H9 (cell line): ENCODE data around the gene ATP6V1G2. TPM values are rescaled to one million over a fixed set of nuclear protein-coding genes. Genes with fewer than 3 reads are reported as not detected.

ENCODE experiments used
- DNase-seq: peaks from one replicate; pipeline ENCODE4 v3.0.0-alpha.2; 2017
- H2AFZ ChIP-seq: one replicate; pipeline ENCODE4 v1.6.1; 2013; ENCODE audit warnings: mild to moderate bottlenecking, low read length, control low read depth, moderate library complexity
- H2AK5ac ChIP-seq: 2 replicates; pipeline ENCODE4 v1.6.1; 2013; ENCODE audit warnings: low read length, control low read depth, mixed read lengths; ENCODE audit not compliant: insufficient read length
- H2BK120ac ChIP-seq: one replicate; pipeline ENCODE4 v1.6.1; 2013; ENCODE audit warnings: low read depth, mild to moderate bottlenecking, low read length, control low read depth, inconsistent platforms; ENCODE audit not compliant: poor library complexity, severe bottlenecking
- H2BK12ac ChIP-seq: 2 replicates; pipeline ENCODE4 v1.6.1; 2013; ENCODE audit warnings: low read length, control low read depth, mixed read lengths, low read depth; ENCODE audit not compliant: insufficient read length
- H2BK15ac ChIP-seq: 2 replicates; pipeline ENCODE4 v1.6.1; 2013; ENCODE audit warnings: low read depth, low read length, control low read depth
- H2BK20ac ChIP-seq: one replicate; pipeline ENCODE4 v1.6.1; 2013; ENCODE audit warnings: low read depth, mild to moderate bottlenecking, low read length, control low read depth, inconsistent platforms; ENCODE audit not compliant: poor library complexity, severe bottlenecking
- H2BK5ac ChIP-seq: 2 replicates; pipeline ENCODE4 v1.6.1; 2013; ENCODE audit warnings: low read length, control low read depth, mixed read lengths; ENCODE audit not compliant: insufficient read length
- H3K14ac ChIP-seq: 2 replicates; pipeline ENCODE4 v1.6.1; 2013; ENCODE audit warnings: low read length, control low read depth; ENCODE audit not compliant: insufficient read depth
- H3K18ac ChIP-seq: 2 replicates; pipeline ENCODE4 v1.6.1; 2013; ENCODE audit warnings: low read depth, mild to moderate bottlenecking, mixed read lengths, low read length, control low read depth; ENCODE audit not compliant: insufficient read length
- H3K23ac ChIP-seq: 2 replicates; pipeline ENCODE4 v1.6.1; 2013; ENCODE audit warnings: low read length, control low read depth, mixed read lengths, low read depth; ENCODE audit not compliant: insufficient read length
- H3K23me2 ChIP-seq: 2 replicates; pipeline ENCODE4 v1.6.1; 2013; ENCODE audit warnings: low read depth, mild to moderate bottlenecking, mixed read lengths, low read length, control low read depth; ENCODE audit not compliant: insufficient read length, poor library complexity, severe bottlenecking
- H3K27ac ChIP-seq: 2 replicates; pipeline ENCODE4 v1.5.1; 2013; ENCODE audit warnings: low read length, control low read depth, mixed read lengths, low read depth; ENCODE audit not compliant: insufficient read length
- H3K27me3 ChIP-seq: 2 replicates; pipeline ENCODE4 v1.6.1; 2013; ENCODE audit warnings: low read length, control low read depth, inconsistent platforms; ENCODE audit not compliant: insufficient read depth
- H3K4ac ChIP-seq: 2 replicates; pipeline ENCODE4 v1.6.1; 2013; ENCODE audit warnings: low read depth, mild to moderate bottlenecking, control low read depth, inconsistent platforms, low read length, moderate library complexity
- H3K4me1 ChIP-seq: 2 replicates; pipeline ENCODE4 v1.6.1; 2013; ENCODE audit warnings: low read length, control low read depth, inconsistent platforms; ENCODE audit not compliant: insufficient read depth
- H3K4me2 ChIP-seq: 2 replicates; pipeline ENCODE4 v1.6.1; 2013; ENCODE audit warnings: low read length, control low read depth, mixed read lengths; ENCODE audit not compliant: insufficient read length, insufficient read depth
- H3K56ac ChIP-seq: 2 replicates; pipeline ENCODE4 v1.6.1; 2013; ENCODE audit warnings: low read depth, mild to moderate bottlenecking, mixed read lengths, low read length, control low read depth; ENCODE audit not compliant: insufficient read length
- H3K79me1 ChIP-seq: 2 replicates; pipeline ENCODE4 v1.6.1; 2013; ENCODE audit warnings: low read depth, mild to moderate bottlenecking, moderate library complexity, low read length, control low read depth, inconsistent platforms; ENCODE audit not compliant: insufficient read depth, poor library complexity, severe bottlenecking
- H3K79me2 ChIP-seq: 2 replicates; pipeline ENCODE4 v1.6.1; 2013; ENCODE audit warnings: low read length, control low read depth, inconsistent platforms; ENCODE audit not compliant: insufficient read depth
- H3K9ac ChIP-seq: 2 replicates; pipeline ENCODE4 v1.6.1; 2013; ENCODE audit warnings: low read length, control low read depth, mixed read lengths; ENCODE audit not compliant: insufficient read length; ENCODE audit errors: extremely low read depth
- H3K9me3 ChIP-seq: one replicate; pipeline ENCODE4 v1.6.1; 2013; ENCODE audit warnings: low read depth, low read length, inconsistent platforms; ENCODE audit not compliant: control insufficient read depth
- H3T11ph ChIP-seq: one replicate; pipeline ENCODE4 v1.6.1; 2013; ENCODE audit warnings: mild to moderate bottlenecking, low read length, control low read depth, inconsistent platforms
- H4K20me1 ChIP-seq: one replicate; pipeline ENCODE4 v1.6.1; 2013; ENCODE audit not compliant: control insufficient read depth, insufficient read length, insufficient read depth
- H4K5ac ChIP-seq: 2 replicates; pipeline ENCODE4 v1.6.1; 2013; ENCODE audit warnings: low read depth, mild to moderate bottlenecking, mixed read lengths, low read length, control low read depth; ENCODE audit not compliant: insufficient read length
- H4K8ac ChIP-seq: replicated peaks from 2 replicates; pipeline ENCODE4 v1.6.1; 2013; ENCODE audit warnings: low read length, control low read depth, mixed read lengths, low read depth; ENCODE audit not compliant: insufficient read length
- H4K91ac ChIP-seq: 2 replicates; pipeline ENCODE4 v1.6.1; 2013; ENCODE audit warnings: low read depth, mild to moderate bottlenecking, moderate library complexity, mixed read lengths, low read length, control low read depth; ENCODE audit not compliant: insufficient read length
- H3K27ac Mint-ChIP-seq, 3 experiments: 2 replicates in 2 of 3; 3 replicates in 1 of 3; pipeline ENCODE4 v1.8.0; 2020 to 2021; ENCODE audit warnings: mixed read lengths in 3 of 3, mild to moderate bottlenecking in 1 of 3, moderate library complexity in 1 of 3
- H3K27me3 Mint-ChIP-seq: 2 replicates; pipeline ENCODE4 v1.8.0; 2021; ENCODE audit warnings: low read depth, mild to moderate bottlenecking, moderate library complexity, mixed read lengths
- H3K36me3 Mint-ChIP-seq, 3 experiments: 2 replicates in 2 of 3; 3 replicates in 1 of 3; pipeline ENCODE4 v1.8.0; 2020 to 2021; ENCODE audit warnings: low read depth in 3 of 3, mixed read lengths in 3 of 3; ENCODE audit not compliant: insufficient read depth in 1 of 3
- H3K4me1 Mint-ChIP-seq, 2 experiments: 2 replicates each; pipeline ENCODE4 v1.8.0; 2020; ENCODE audit warnings: mixed read lengths in 2 of 2
- H3K4me3 Mint-ChIP-seq, 2 experiments: 2 replicates in 1 of 2; 3 replicates in 1 of 2; pipeline ENCODE4 v1.8.0; 2020 to 2021; ENCODE audit warnings: mild to moderate bottlenecking in 2 of 2, mixed read lengths in 2 of 2, moderate library complexity in 1 of 2
- H3K9me3 Mint-ChIP-seq, 2 experiments: 2 replicates in 1 of 2; 3 replicates in 1 of 2; pipeline ENCODE4 v1.8.0; 2020; ENCODE audit warnings: mild to moderate bottlenecking in 2 of 2, mixed read lengths in 2 of 2, moderate library complexity in 1 of 2
- WGBS: extraction: QIAGEN DNeasy Blood & Tissue Kit; methylation state at CpG from one replicate; pipeline ENCODE4 v1.1.7; 2013; ENCODE audit warnings: missing lambda C conversion rate, low lambda C conversion rate, mixed read lengths; ENCODE audit not compliant: insufficient read length; ENCODE audit errors: extremely low coverage; 5-methylcytosine and 5-hydroxymethylcytosine counted together
- total RNA-seq: library from RNA; stranded (reverse); gene quantifications from 2 replicates; pipeline ENCODE4 v1.2.1, GENCODE V29; 2021
- TF ChIP-seq, protein P1 (sequence below): fragments of 200-600 bp; sonication (generic); conservative IDR thresholded peaks from 3 replicates; pipeline ENCODE4 v1.8.0; 2021; ENCODE audit warnings: antibody characterized with exemption, mild to moderate bottlenecking

ATP6V1G2 gene
- total RNA-seq, 1 experiment from 2014 or later = 3.8 TPM

DNA sequence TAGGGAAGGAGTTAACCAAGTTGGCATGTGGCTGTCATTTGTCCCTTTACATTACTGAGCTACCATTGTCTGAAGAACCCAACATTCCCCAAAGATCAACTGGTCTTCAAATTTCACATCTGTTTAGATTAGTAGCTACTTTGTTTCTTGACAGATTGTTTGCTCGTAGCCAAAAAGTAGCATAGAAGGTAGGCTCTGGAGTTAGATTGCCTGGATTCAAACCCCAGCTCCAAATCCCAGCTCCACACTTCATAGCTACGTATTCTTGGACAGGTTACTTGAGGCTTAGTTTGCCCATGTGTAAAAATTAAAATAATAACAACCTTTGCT is 2.1 kb upstream of the ATP6V1G2 start:
- peaks cover 13 to 25% of the 10 kb centered on the region in 2 experiments for H3K4me1 Mint-ChIP-seq
- TF ChIP-seq, protein P1, sequence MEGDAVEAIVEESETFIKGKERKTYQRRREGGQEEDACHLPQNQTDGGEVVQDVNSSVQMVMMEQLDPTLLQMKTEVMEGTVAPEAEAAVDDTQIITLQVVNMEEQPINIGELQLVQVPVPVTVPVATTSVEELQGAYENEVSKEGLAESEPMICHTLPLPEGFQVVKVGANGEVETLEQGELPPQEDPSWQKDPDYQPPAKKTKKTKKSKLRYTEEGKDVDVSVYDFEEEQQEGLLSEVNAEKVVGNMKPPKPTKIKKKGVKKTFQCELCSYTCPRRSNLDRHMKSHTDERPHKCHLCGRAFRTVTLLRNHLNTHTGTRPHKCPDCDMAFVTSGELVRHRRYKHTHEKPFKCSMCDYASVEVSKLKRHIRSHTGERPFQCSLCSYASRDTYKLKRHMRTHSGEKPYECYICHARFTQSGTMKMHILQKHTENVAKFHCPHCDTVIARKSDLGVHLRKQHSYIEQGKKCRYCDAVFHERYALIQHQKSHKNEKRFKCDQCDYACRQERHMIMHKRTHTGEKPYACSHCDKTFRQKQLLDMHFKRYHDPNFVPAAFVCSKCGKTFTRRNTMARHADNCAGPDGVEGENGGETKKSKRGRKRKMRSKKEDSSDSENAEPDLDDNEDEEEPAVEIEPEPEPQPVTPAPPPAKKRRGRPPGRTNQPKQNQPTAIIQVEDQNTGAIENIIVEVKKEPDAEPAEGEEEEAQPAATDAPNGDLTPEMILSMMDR = no peak
- H3K9me3 Mint-ChIP-seq = no peaks in the 10 kb centered on the region
- no peaks in the 10 kb centered on the region for H3K27me3 Mint-ChIP-seq
- no peak overlapping the region for H2AK5ac ChIP-seq
- H4K91ac ChIP-seq = no peak overlapping the region
- H3K4me1 ChIP-seq = no peaks in the 10 kb centered on the region; the same call in 1 of the 2 replicates
- H2BK20ac ChIP-seq = no peak overlapping the region
- no peak overlapping the region for H4K5ac ChIP-seq
- no peak for DNase-seq
- H3K56ac ChIP-seq = no peak overlapping the region
- H3K79me2 ChIP-seq = no peaks in the 10 kb centered on the region; the same call in 1 of the 2 replicates
- H3K23me2 ChIP-seq = no peaks in the 10 kb centered on the region
- H3K14ac ChIP-seq = no peak overlapping the region
- H3K4me2 ChIP-seq = no peak overlapping the region
- no peak overlapping the region for H3T11ph ChIP-seq
- H2BK120ac ChIP-seq = no peak overlapping the region
- H3K9me3 ChIP-seq = no peaks in the 10 kb centered on the region
- no peak overlapping the region for H2BK5ac ChIP-seq
- H4K20me1 ChIP-seq = no peaks in the 10 kb centered on the region
- no peak overlapping the region for H3K18ac ChIP-seq
- no peak overlapping the region for H2BK12ac ChIP-seq
- H2AFZ ChIP-seq = no peak overlapping the region
- peak overlapping the region in 1 of 3 experiments; percentile 33; a peak in 1 of 7 replicates for H3K27ac Mint-ChIP-seq
- H3K27ac ChIP-seq = no peak overlapping the region
- no peaks in the 10 kb centered on the region for H3K27me3 ChIP-seq
- no peak overlapping the region for H2BK15ac ChIP-seq
- no peak overlapping the region for H4K8ac ChIP-seq
- peaks cover 3% of the 10 kb centered on the region for H3K79me1 ChIP-seq
- peaks cover 6 to 32% (median 23%) of the 10 kb centered on the region in 3 experiments; a peak in 6 of 7 replicates for H3K36me3 Mint-ChIP-seq
- H3K23ac ChIP-seq = no peak overlapping the region
- whole genome bisulfite sequencing = no CpG with 5 or more reads among the region's 2 CpGs
- H3K9ac ChIP-seq = no peak overlapping the region
- peak overlapping the region in 1 of 2 experiments; percentile 70; a peak in 2 of 5 replicates for H3K4me3 Mint-ChIP-seq
- H3K4ac ChIP-seq = no peak overlapping the region
